Activated naive CD8-positive, alpha-beta T cell treated with anti-CD3 and anti-CD28 coated beads, Interleukin-2, amount 50 U/mL, for 24 hours (primary cell): ENCODE results near the gene TXK.

Source experiments
- ATAC-seq: fragments of 150-1000 bp; cut with Tn5 transposase; one replicate; pipeline ENCODE4 v1.10.0; 2021
- DNase-seq: peaks from one replicate; pipeline ENCODE4 v3.0.0; 2021
- H3K27ac Mint-ChIP-seq: one replicate; pipeline ENCODE4 v1.8.0; 2021; ENCODE audit warnings: mild to moderate bottlenecking, mixed read lengths
- H3K27me3 Mint-ChIP-seq: one replicate; pipeline ENCODE4 v1.8.0; 2021; ENCODE audit warnings: mixed read lengths
- H3K36me3 Mint-ChIP-seq: one replicate; pipeline ENCODE4 v1.8.0; 2021; ENCODE audit warnings: low read depth, mixed read lengths
- H3K4me1 Mint-ChIP-seq: one replicate; pipeline ENCODE4 v1.8.0; 2021; ENCODE audit warnings: mixed read lengths
- H3K4me3 Mint-ChIP-seq: one replicate; pipeline ENCODE4 v1.8.0; 2021; ENCODE audit warnings: mild to moderate bottlenecking, moderate library complexity, mixed read lengths
- H3K9me3 Mint-ChIP-seq: one replicate; pipeline ENCODE4 v1.8.0; 2021; ENCODE audit warnings: mixed read lengths

The TXK gene

GRCh38 chr4:48153791-48154550 lies 19.9 kb upstream of the TXK start:
- Mint-ChIP-seq H3K4me1 (peaks cover 6% of the 10 kb centered on the region), H3K9me3 (peaks cover 36% of the 10 kb centered on the region), H3K27ac (no peak overlapping the region), H3K4me3 (no peak overlapping the region), H3K36me3 (peaks cover 41% of the 10 kb centered on the region), H3K27me3 (no peaks in the 10 kb centered on the region)
- ATAC-seq (no peak), DNase-seq (no peak)

- Mint-ChIP-seq H3K27ac (no peak overlapping the region), H3K27me3 (no peaks in the 10 kb centered on the region), H3K4me3 (no peak overlapping the region), H3K4me1 (peaks cover 6% of the 10 kb centered on the region), H3K36me3 (peaks cover 37% of the 10 kb centered on the region), H3K9me3 (peaks cover 35% of the 10 kb centered on the region)
- DNase-seq (no peak), ATAC-seq (no peak)
These were observed 18.2 kb upstream of the TXK start for GRCh38 chr4:48152259-48152658.

DNA sequence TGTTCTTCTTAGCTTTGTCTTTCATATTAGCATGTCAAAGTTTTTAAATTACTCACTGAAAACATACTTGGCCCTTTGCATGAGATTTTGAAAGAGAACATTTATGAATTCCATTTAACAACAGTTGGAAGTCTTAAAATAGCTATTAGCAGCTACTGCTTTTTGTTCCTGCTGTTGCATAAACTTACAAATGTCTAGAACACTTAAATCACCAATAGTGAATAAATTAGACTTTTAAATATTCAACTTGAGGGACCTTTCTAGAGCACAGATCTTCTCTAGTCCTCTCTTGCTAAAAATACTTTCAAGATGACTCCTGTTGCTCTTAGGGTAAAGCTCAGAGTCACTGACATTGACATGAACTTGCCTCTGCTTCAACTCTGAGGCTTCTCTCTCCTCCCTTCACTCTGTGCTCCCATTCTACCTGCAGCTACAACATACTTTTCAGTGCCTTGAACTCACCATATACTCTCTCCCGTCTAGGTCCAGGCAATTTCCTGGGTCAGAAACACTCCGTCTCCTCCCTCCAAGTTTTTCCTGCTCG lies 15.8 kb upstream of the TXK start:
- peaks cover 19% of the 10 kb centered on the region for H3K36me3 Mint-ChIP-seq

DNA sequence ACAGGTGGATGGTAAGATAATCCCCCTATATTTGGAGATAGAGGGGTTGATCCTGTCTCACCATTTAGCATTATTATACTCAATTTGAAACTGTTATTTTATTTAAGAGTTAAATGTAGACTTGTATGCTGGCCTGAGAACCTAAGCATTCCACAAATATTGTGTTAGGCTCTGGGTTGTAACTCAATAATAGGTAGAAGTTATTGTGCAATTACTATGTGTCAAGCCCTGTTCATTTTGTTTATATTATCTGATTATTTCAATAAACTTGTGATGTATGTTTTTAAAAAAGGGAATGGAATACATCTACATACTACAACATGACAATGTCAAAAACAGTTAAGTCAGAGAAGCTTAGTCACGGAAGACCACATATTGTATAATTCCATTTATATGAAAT lies 13.6 kb upstream of the TXK start:
- Mint-ChIP-seq H3K27me3 (no peaks in the 10 kb centered on the region), H3K4me3 (no peak overlapping the region)

More for the DNA sequence above, 15.8 kb upstream of the TXK start:
- Mint-ChIP-seq H3K4me1 (peaks cover 6% of the 10 kb centered on the region), H3K27me3 (no peaks in the 10 kb centered on the region), H3K27ac (no peak overlapping the region), H3K9me3 (peaks cover 13% of the 10 kb centered on the region), H3K4me3 (no peak overlapping the region)
- DNase-seq (no peak), ATAC-seq (no peak)

DNA sequence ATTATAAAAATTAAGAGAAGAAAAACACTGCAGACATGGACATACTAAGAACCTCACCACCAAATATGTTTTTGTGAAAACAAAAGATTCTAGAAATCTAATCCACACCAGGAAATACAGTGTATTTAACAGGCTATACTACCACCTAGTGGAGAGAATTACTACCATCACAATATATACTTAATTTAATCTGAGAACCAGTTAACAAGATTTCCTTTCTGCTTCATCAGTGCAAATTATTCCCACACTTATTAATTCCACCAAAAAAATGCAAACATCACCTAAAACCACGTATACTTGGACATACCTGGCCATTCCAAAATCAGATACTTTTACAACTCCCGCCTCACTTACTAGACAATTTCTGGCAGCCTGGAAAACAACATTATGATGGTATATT lies 7.0 kb upstream of the TXK start:
- H3K36me3 Mint-ChIP-seq: peaks cover 11% of the 10 kb centered on the region

More for the DNA sequence above, 13.6 kb upstream of the TXK start:
- DNase-seq (no peak), ATAC-seq (no peak)
- H3K27ac Mint-ChIP-seq: no peak overlapping the region
- H3K36me3 Mint-ChIP-seq: peaks cover 7% of the 10 kb centered on the region
- H3K9me3 Mint-ChIP-seq: no peaks in the 10 kb centered on the region
- no peaks in the 10 kb centered on the region for H3K4me1 Mint-ChIP-seq

GRCh38 chr4:48139691-48140090 lies 5.6 kb upstream of the TXK start:
- H3K36me3 Mint-ChIP-seq: peaks cover 13% of the 10 kb centered on the region
- no peaks in the 10 kb centered on the region for H3K9me3 Mint-ChIP-seq
- H3K4me1 Mint-ChIP-seq: peaks cover 59% of the 10 kb centered on the region
- H3K27ac Mint-ChIP-seq: peak overlapping the region; percentile 67
- no peak for ATAC-seq
- no peak for DNase-seq
- no peak overlapping the region for H3K4me3 Mint-ChIP-seq
- H3K27me3 Mint-ChIP-seq: no peaks in the 10 kb centered on the region

More for the DNA sequence above, 7.0 kb upstream of the TXK start:
- no peak overlapping the region for H3K4me3 Mint-ChIP-seq
- H3K27me3 Mint-ChIP-seq: no peaks in the 10 kb centered on the region
- no peaks in the 10 kb centered on the region for H3K9me3 Mint-ChIP-seq
- H3K27ac Mint-ChIP-seq: no peak overlapping the region
- DNase-seq (no peak), ATAC-seq (peak; percentile 59)
- H3K4me1 Mint-ChIP-seq: peaks cover 46% of the 10 kb centered on the region

DNA sequence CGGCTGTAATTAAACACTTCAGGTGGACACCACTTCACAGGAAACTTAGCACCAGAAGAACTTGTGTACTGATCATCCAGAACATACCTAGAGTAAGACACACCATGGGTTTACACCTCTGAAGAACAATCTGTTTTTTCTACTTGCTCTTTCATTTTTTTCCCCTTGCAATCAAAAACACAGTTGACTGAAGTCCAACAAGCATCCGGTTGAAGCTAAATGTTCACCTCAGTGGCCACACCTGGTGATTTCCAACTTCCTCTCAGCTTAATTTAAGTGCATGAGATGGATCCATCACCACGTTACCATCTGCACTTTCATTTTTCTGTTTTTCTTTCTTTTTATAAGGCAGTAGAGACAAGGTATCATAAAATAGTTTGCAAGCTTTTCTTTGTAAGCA lies 4.9 kb upstream of the TXK start:
- no peak for DNase-seq
- Mint-ChIP-seq H3K27me3 (no peaks in the 10 kb centered on the region), H3K36me3 (peaks cover 13% of the 10 kb centered on the region), H3K4me3 (peak overlapping the region; percentile 60), H3K27ac (peak overlapping the region; percentile 67), H3K9me3 (no peaks in the 10 kb centered on the region), H3K4me1 (peaks cover 67% of the 10 kb centered on the region)
- ATAC-seq: no peak

GRCh38 chr4:48138511-48138910 lies 4.5 kb upstream of the TXK start:
- DNase-seq: no peak
- Mint-ChIP-seq H3K4me3 (peak overlapping the region; percentile 60), H3K27me3 (no peaks in the 10 kb centered on the region), H3K27ac (peak overlapping the region; percentile 67), H3K9me3 (no peaks in the 10 kb centered on the region), H3K36me3 (peaks cover 13% of the 10 kb centered on the region), H3K4me1 (peaks cover 71% of the 10 kb centered on the region)
- no peak for ATAC-seq

- ATAC-seq: no peak
- Mint-ChIP-seq H3K27me3 (no peaks in the 10 kb centered on the region), H3K4me3 (peak overlapping the region; percentile 60), H3K27ac (peak overlapping the region; percentile 67), H3K4me1 (peaks cover 74% of the 10 kb centered on the region), H3K36me3 (peaks cover 12% of the 10 kb centered on the region), H3K9me3 (no peaks in the 10 kb centered on the region)
- no peak for DNase-seq
These were observed 3.8 kb upstream of the TXK start for GRCh38 chr4:48137846-48138245.

GRCh38 chr4:48133669-48134068 lies 381 bp downstream of the TXK start:
- DNase-seq (no peak), ATAC-seq (no peak)
- Mint-ChIP-seq H3K9me3 (no peaks in the 10 kb centered on the region), H3K27me3 (no peaks in the 10 kb centered on the region), H3K27ac (peak overlapping the region; percentile 93), H3K4me1 (peaks cover 93% of the 10 kb centered on the region), H3K36me3 (peaks cover 11% of the 10 kb centered on the region), H3K4me3 (peak overlapping the region; percentile 83)

DNA sequence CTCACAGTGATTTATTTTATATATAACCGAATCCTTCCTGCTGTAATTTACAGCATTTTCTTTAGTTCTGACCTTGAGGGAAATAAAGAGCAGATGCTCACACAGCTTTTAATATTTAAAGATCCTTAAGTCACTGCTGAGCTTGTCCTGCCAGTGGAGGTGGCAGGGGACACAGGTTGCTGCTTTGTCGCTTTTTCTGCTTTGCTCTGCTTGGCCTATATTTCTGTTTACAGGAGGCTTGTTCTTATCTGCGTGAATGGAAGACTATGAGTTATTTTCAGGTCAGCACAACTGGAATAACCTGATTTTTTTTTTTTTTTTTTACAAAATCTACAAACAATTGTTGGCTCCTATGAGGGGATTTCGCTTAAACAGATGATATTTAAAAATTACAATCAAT lies 2.3 kb downstream of the TXK start:
- Mint-ChIP-seq H3K36me3 (peaks cover 5% of the 10 kb centered on the region), H3K27me3 (no peaks in the 10 kb centered on the region), H3K4me1 (peaks cover 93% of the 10 kb centered on the region), H3K9me3 (no peaks in the 10 kb centered on the region), H3K27ac (peak overlapping the region; percentile 93), H3K4me3 (peak overlapping the region; percentile 83)
- ATAC-seq: no peak
- no peak for DNase-seq

- peaks cover 3% of the 10 kb centered on the region for H3K36me3 Mint-ChIP-seq
- no peaks in the 10 kb centered on the region for H3K27me3 Mint-ChIP-seq
- H3K4me3 Mint-ChIP-seq: peak overlapping the region; percentile 83
- no peak for ATAC-seq
- H3K27ac Mint-ChIP-seq: peak overlapping the region; percentile 93
- DNase-seq: no peak
- H3K4me1 Mint-ChIP-seq: peaks cover 95% of the 10 kb centered on the region
- no peaks in the 10 kb centered on the region for H3K9me3 Mint-ChIP-seq
These were observed 4.0 kb downstream of the TXK start for GRCh38 chr4:48130100-48130499.

DNA sequence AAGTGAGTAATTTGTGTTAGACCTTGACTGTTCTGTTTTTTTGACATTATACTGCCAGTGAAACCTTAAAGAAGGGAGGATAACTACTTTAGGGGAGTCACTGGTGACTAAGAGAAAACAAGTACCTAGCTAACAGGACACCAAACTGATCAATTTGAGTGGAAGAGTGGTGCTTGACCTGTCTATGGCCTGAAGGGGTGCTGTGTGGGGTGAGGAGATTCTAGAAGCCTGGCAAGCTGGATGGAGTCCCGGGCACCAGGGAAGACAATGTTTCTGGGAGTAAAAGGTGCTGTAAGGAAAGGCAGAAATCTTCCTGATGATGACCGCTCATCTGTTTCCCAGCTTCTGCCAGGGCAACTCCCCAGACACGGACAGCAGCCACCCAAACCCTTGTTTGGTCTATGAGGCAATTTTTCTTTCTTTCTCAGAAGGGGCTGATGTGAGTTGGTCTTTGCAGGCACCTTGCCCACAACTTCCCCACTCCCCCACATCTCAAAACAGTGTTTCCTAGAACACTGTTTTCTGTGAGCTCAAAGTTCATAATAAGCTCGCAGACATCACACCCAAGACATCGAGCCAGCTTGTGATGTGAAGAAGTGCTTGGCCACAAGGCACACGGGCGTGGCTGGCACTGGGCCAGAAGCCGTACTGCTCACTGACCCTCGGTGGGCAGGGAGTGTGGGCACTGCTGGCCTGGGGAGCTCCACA lies 4.6 kb downstream of the TXK start:
- H3K4me3 Mint-ChIP-seq: peak overlapping the region; percentile 83
- peak overlapping the region; percentile 93 for H3K27ac Mint-ChIP-seq
- H3K27me3 Mint-ChIP-seq: no peaks in the 10 kb centered on the region
- peak; percentile 65 for DNase-seq
- peak; percentile 50 for ATAC-seq
- peaks cover 3% of the 10 kb centered on the region for H3K36me3 Mint-ChIP-seq
- no peaks in the 10 kb centered on the region for H3K9me3 Mint-ChIP-seq
- peaks cover 95% of the 10 kb centered on the region for H3K4me1 Mint-ChIP-seq

DNA sequence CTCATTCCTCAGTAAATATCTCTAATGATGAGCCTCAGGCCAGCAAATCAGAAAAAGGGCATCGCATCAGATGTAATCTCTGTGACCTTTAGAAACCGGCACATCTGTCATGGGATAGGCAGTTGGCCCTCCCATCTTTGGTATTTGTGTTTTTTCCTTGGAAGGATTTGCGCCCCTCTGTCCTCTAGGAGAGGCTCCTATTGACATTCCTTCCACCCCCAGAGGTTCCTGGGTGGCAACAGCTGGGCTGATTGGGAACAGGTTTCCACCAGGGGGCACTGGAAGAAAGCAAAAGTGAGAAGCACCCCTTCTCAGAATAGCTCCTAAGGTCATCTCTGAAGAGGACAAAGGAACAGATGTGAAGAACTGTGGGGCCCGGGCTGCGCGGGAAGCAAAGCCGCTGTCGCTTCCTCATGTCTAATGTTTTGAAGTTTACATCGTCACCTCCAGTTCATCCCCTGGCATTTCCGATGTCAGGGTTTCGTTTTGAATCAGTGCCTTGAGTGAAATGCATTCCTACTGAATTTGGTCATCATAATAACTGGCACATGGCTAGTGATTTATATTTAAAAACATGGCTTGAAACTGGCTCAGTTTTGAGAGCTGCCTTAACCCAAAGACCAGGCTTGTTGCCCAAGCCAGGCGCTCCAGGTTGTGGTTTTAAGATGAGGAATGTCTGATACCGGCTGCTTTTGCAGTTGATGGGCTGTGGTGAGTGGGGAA lies 6.2 kb downstream of the TXK start:
- ATAC-seq (peak; percentile 81), DNase-seq (peak; percentile 81)
- peaks cover 3% of the 10 kb centered on the region for H3K36me3 Mint-ChIP-seq
- H3K9me3 Mint-ChIP-seq: no peaks in the 10 kb centered on the region
- peak overlapping the region; percentile 83 for H3K4me3 Mint-ChIP-seq
- H3K27ac Mint-ChIP-seq: peak overlapping the region; percentile 93
- peaks cover 98% of the 10 kb centered on the region for H3K4me1 Mint-ChIP-seq
- no peaks in the 10 kb centered on the region for H3K27me3 Mint-ChIP-seq
